Ascending aorta (tissue), 2 donors: Measurements from ENCODE around the gene HSPB3. TPM values are rescaled to one million over a fixed set of nuclear protein-coding genes. Genes with fewer than 3 reads are reported as not detected.
"Not testable (repeated sequence)": the region's sequence is repeated elsewhere in the genome, so short reads cannot be mapped to it uniquely, and the experiment has no call there.

ENCODE experiments used
- DNase-seq, 2 donors: peaks; one replicate each; pipeline ENCODE4 v3.0.0-alpha.2; 2019; ENCODE audit warnings: low spot score in 2 of 2
- H3K27ac ChIP-seq, 2 donors: fragments of 200-600 bp; sonication (generic); one replicate each; pipeline ENCODE4 v1.5.1; 2016 to 2017; ENCODE audit warnings: mild to moderate bottlenecking in 1 of 2
- H3K27me3 ChIP-seq: fragments of 200-600 bp; sonication (generic); one replicate; pipeline ENCODE4 v1.5.1; 2017
- H3K36me3 ChIP-seq, 2 donors: fragments of 200-600 bp; sonication (generic); one replicate each; pipeline ENCODE4 v1.5.1; 2016
- H3K4me1 ChIP-seq, 2 donors: fragments of 200-600 bp; sonication (generic); one replicate each; pipeline ENCODE4 v1.5.1; 2016 to 2017; ENCODE audit warnings: mild to moderate bottlenecking in 1 of 2
- H3K4me3 ChIP-seq, 2 donors: fragments of 200-600 bp; sonication (generic); one replicate each; pipeline ENCODE4 v1.5.1; 2016 to 2017; ENCODE audit warnings: mild to moderate bottlenecking in 1 of 2
- H3K9me3 ChIP-seq, 2 donors: fragments of 200-600 bp; sonication (generic); one replicate each; pipeline ENCODE4 v1.5.1; 2016
- intact Hi-C: fragments of 100-400 bp; cut with DNase I; formaldehyde crosslinking; loops from one replicate; pipeline ENCODE4 v1.15.1; 2023
- total RNA-seq: library from RNA; depleted of rRNA; stranded (reverse); fragments of >200 nt; gene quantifications from one replicate; pipeline ENCODE4 v1.1.0, GENCODE V29; 2016
- TF ChIP-seq, protein P1 (sequence below), 3 experiments: fragments of 200-600 bp in 2 of 3; fragments of 450-650 bp in 1 of 3; sonication (generic) in 2 of 3; IDR thresholded peaks; one replicate each; pipeline ENCODE4 v1.5.1; 2016 to 2019; ENCODE audit warnings: antibody characterized with exemption in 3 of 3, mild to moderate bottlenecking in 1 of 3, moderate library complexity in 1 of 3

The HSPB3 gene
- total RNA-seq, 1 donor from 2014 or later: not detected

GRCh38 chr5:54419573-54420423 lies 35.7 kb upstream of the HSPB3 start:
- not testable (repeated sequence) for H3K4me1 ChIP-seq, H3K36me3 ChIP-seq, H3K27me3 ChIP-seq, H3K27ac ChIP-seq, DNase-seq, H3K4me3 ChIP-seq, H3K9me3 ChIP-seq
- TF ChIP-seq, protein P1, sequence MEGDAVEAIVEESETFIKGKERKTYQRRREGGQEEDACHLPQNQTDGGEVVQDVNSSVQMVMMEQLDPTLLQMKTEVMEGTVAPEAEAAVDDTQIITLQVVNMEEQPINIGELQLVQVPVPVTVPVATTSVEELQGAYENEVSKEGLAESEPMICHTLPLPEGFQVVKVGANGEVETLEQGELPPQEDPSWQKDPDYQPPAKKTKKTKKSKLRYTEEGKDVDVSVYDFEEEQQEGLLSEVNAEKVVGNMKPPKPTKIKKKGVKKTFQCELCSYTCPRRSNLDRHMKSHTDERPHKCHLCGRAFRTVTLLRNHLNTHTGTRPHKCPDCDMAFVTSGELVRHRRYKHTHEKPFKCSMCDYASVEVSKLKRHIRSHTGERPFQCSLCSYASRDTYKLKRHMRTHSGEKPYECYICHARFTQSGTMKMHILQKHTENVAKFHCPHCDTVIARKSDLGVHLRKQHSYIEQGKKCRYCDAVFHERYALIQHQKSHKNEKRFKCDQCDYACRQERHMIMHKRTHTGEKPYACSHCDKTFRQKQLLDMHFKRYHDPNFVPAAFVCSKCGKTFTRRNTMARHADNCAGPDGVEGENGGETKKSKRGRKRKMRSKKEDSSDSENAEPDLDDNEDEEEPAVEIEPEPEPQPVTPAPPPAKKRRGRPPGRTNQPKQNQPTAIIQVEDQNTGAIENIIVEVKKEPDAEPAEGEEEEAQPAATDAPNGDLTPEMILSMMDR (IDR thresholded peaks at IDR 0.05): peak; percentile 66 to 79 (median 78)
- intact Hi-C loops: loop anchor here (5.0 kb wide), 2 partner anchors 107 to 167 kb away; partner anchors contain the start of gene ARL15

GRCh38 chr5:54420511-54420910 lies 35.0 kb upstream of the HSPB3 start:
- H3K36me3 ChIP-seq, intact Hi-C loops, H3K27ac ChIP-seq, H3K4me1 ChIP-seq, H3K9me3 ChIP-seq, H3K27me3 ChIP-seq, DNase-seq, H3K4me3 ChIP-seq: not testable (repeated sequence)

GRCh38 chr5:54421976-54422375 lies 33.5 kb upstream of the HSPB3 start:
- H3K27ac ChIP-seq: no peak overlapping the region
- H3K9me3 ChIP-seq: no peaks in the 10 kb centered on the region
- H3K4me3 ChIP-seq: no peak overlapping the region
- no peak for DNase-seq
- H3K36me3 ChIP-seq: no peaks in the 10 kb centered on the region
- intact Hi-C loops: no loop called here
- no peaks in the 10 kb centered on the region for H3K27me3 ChIP-seq
- H3K4me1 ChIP-seq: no peaks in the 10 kb centered on the region
- TF ChIP-seq, protein P1 (IDR thresholded peaks at IDR 0.05): no peak

GRCh38 chr5:54425258-54425657 lies 30.2 kb upstream of the HSPB3 start:
- Histone ChIP-seq H3K27ac (no peak overlapping the region), H3K9me3 (no peaks in the 10 kb centered on the region), H3K4me1 (no peaks in the 10 kb centered on the region), H3K27me3 (no peaks in the 10 kb centered on the region), H3K36me3 (no peaks in the 10 kb centered on the region), H3K4me3 (no peak overlapping the region)
- intact Hi-C loops: no loop called here
- TF ChIP-seq, protein P1 (IDR thresholded peaks at IDR 0.05): no peak
- DNase-seq: no peak

DNA sequence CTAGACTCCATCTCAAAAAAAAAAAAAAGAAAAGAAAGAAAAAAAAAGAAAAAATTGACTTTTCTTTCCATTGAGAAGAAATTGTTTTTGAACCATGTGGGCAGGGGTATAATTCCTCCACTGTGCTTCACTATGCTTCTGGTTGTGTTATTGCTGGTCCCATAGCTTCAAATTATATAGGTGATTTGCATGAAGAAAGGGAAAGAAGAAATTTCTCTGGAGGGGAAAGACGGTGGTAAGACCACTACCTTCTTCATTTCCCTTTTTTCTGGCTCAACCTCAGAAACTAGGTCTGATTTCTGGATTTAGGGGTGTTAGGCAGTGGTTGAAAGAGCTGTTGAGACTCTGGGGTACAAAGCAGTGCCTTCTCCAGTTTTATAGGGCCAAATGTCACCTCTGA lies 29.3 kb upstream of the HSPB3 start:
- intact Hi-C loops: no loop called here
- H3K4me3 ChIP-seq: no peak overlapping the region
- H3K4me1 ChIP-seq: no peaks in the 10 kb centered on the region
- TF ChIP-seq, protein P1 (IDR thresholded peaks at IDR 0.05): no peak
- DNase-seq: no peak
- H3K9me3 ChIP-seq: no peaks in the 10 kb centered on the region
- no peak overlapping the region for H3K27ac ChIP-seq
- H3K27me3 ChIP-seq: no peaks in the 10 kb centered on the region
- H3K36me3 ChIP-seq: no peaks in the 10 kb centered on the region

DNA sequence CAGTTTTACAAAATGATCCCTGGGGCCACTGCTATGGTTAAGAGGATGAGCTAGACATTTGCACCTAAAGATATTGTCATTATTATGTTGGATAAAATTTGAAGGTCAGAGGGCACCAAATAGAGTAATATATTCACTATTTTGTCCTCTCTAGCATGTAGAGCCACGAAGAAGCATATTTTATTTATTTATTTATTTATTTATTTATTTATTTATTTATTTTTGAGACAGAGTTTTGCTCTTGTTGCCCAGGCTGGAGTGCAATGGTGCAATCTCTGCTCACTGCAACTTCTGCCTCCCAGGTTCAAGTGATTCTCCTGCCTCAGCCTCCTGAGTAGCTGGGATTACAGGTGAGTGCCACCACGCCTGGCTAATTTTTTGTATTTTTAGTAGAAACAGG lies 20.8 kb upstream of the HSPB3 start:
- DNase-seq, H3K27me3 ChIP-seq, H3K27ac ChIP-seq, H3K4me1 ChIP-seq, intact Hi-C loops, H3K4me3 ChIP-seq, H3K9me3 ChIP-seq, H3K36me3 ChIP-seq: not testable (repeated sequence)
